HEK293T (cell line): Measurements from ENCODE around the gene BIRC5.
"Not testable (repeated sequence)": the region's sequence is repeated elsewhere in the genome, so short reads cannot be mapped to it uniquely, and the experiment has no call there.

Experiments used
- CTCF ChIA-PET: fragments of 350-600 bp; formaldehyde crosslinking; extraction: SDS; loops from one replicate; lab custom pipeline; 2021; ENCODE audit warnings: antibody characterized with exemption, inconsistent platforms; lab: Yijun Ruan, JAX
- POLR2A ChIA-PET: fragments of 350-600 bp; formaldehyde crosslinking; extraction: SDS; loops from one replicate; lab custom pipeline; 2020; ENCODE audit warnings: antibody characterized with exemption, inconsistent platforms; lab: Yijun Ruan, JAX
- DNase-seq: peaks from one replicate; pipeline ENCODE4 v3.0.0; 2012; ENCODE audit warnings: mixed read lengths; ENCODE audit errors: extremely low spot score
- ARNT ChIP-seq: fragments of 450-650 bp; IDR thresholded peaks from 2 replicates; pipeline ENCODE4 v1.6.1; 2017; ENCODE audit warnings: mild to moderate bottlenecking
- BHLHE40 ChIP-seq: fragments of 450-650 bp; IDR thresholded peaks from 2 replicates; pipeline ENCODE4 v1.6.1; 2016; ENCODE audit warnings: mild to moderate bottlenecking, moderate library complexity, borderline replicate concordance
- CTBP1 ChIP-seq: fragments of 450-650 bp; IDR thresholded peaks from 2 replicates; pipeline ENCODE4 v1.6.1; 2016; ENCODE audit warnings: borderline replicate concordance
- ELF4 ChIP-seq: fragments of 450-650 bp; IDR thresholded peaks from 2 replicates; pipeline ENCODE4 v1.6.1; 2017; ENCODE audit warnings: antibody characterized with exemption
- FOXA1 ChIP-seq: fragments of 450-650 bp; IDR thresholded peaks from 2 replicates; pipeline ENCODE4 v1.6.1; 2016; ENCODE audit warnings: mild to moderate bottlenecking
- FOXK2 ChIP-seq: fragments of 450-650 bp; IDR thresholded peaks from 2 replicates; pipeline ENCODE4 v1.6.1; 2016; ENCODE audit warnings: mild to moderate bottlenecking
- FOXM1 ChIP-seq: fragments of 450-650 bp; IDR thresholded peaks from 2 replicates; pipeline ENCODE4 v1.6.1; 2017; ENCODE audit warnings: mild to moderate bottlenecking, borderline replicate concordance
- HDGF ChIP-seq: fragments of 450-650 bp; IDR thresholded peaks from 2 replicates; pipeline ENCODE4 v1.6.1; 2017; ENCODE audit warnings: antibody characterized with exemption, borderline replicate concordance
- L3MBTL2 ChIP-seq: fragments of 450-650 bp; conservative IDR thresholded peaks from 2 replicates; pipeline ENCODE4 v1.6.1; 2016; ENCODE audit warnings: mild to moderate bottlenecking
- LEF1 ChIP-seq: fragments of 450-650 bp; IDR thresholded peaks from 2 replicates; pipeline ENCODE4 v1.6.1; 2017; ENCODE audit warnings: mild to moderate bottlenecking, borderline replicate concordance
- NFRKB ChIP-seq: fragments of 450-650 bp; IDR thresholded peaks from 2 replicates; pipeline ENCODE4 v1.6.1; 2016; ENCODE audit warnings: mild to moderate bottlenecking, moderate library complexity
- SP1 ChIP-seq: fragments of 450-650 bp; IDR thresholded peaks from 2 replicates; pipeline ENCODE4 v1.6.1; 2017
- SUZ12 ChIP-seq: fragments of 450-650 bp; IDR thresholded peaks from 2 replicates; pipeline ENCODE4 v1.6.1; 2016; ENCODE audit warnings: mild to moderate bottlenecking
- TARDBP ChIP-seq: fragments of 450-650 bp; IDR thresholded peaks from 2 replicates; pipeline ENCODE4 v1.6.1; 2016
- ZNF384 ChIP-seq: fragments of 450-650 bp; IDR thresholded peaks from 2 replicates; pipeline ENCODE4 v1.6.1; 2016
- TF ChIP-seq, protein P1 (sequence below): fragments of 450-650 bp; IDR thresholded peaks from 2 replicates; pipeline ENCODE4 v1.6.1; 2016

BIRC5 gene

DNA sequence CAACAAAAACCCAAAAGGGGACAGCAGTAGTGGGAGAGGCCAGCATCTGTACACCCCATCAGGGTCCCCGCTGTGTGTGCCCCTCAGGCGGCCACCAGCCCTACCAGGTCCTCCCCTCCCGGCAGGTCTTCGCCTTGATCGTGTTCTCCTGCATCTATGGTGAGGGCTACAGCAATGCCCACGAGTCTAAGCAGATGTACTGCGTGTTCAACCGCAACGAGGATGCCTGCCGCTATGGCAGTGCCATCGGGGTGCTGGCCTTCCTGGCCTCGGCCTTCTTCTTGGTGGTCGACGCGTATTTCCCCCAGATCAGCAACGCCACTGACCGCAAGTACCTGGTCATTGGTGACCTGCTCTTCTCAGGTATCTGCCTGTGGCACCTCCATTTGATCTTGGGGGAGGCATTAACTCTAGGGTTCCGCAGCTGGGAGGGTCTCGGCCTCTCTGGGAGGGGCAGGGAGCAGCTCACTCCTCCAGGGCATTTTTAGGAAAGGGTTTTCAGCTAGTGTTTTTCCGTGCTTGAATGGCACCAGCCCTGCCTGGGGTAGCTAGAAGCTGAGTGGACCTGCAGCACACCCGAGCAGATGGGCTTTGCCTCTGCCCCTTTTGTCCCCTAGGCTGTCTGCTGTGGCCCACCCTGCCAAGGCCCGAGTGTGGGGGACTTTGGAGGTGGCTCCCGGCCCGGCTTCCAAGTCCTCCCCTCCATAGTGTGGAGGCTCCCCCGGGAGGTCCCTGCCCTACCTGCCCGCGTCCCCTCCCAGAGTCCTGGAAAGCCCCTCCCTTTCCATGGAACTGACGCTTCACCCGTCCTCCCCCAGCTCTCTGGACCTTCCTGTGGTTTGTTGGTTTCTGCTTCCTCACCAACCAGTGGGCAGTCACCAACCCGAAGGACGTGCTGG, 43.1 kb upstream of the BIRC5 start:
- no peak for DNase-seq
- TF ChIP-seq FOXM1 (no peak), SUZ12 (no peak), LEF1 (no peak), FOXA1 (no peak), L3MBTL2 (no peak), BHLHE40 (no peak), CTBP1 (no peak), SP1 (no peak), ZNF384 (no peak), NFRKB (no peak), FOXK2 (no peak)
- TF ChIP-seq, protein P1, sequence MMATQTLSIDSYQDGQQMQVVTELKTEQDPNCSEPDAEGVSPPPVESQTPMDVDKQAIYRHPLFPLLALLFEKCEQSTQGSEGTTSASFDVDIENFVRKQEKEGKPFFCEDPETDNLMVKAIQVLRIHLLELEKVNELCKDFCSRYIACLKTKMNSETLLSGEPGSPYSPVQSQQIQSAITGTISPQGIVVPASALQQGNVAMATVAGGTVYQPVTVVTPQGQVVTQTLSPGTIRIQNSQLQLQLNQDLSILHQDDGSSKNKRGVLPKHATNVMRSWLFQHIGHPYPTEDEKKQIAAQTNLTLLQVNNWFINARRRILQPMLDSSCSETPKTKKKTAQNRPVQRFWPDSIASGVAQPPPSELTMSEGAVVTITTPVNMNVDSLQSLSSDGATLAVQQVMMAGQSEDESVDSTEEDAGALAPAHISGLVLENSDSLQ: no peak
- ChIA-PET CTCF (no interaction called here), POLR2A (interaction anchor here (0.9 to 4.0 kb wide), 2 partner anchors 16 to 33 kb away, joined by 4 to 31 read pairs; partner anchors contain the start of genes AFMID and TK1)

- ChIA-PET CTCF (interaction anchor here (0.6 kb wide), 1 partner anchor 804 kb away, joined by 9 read pairs; no protein-coding TSS in a partner anchor), POLR2A (interaction anchor here (1.0 to 4.0 kb wide), 2 partner anchors 15 to 51 kb away, joined by 3 to 31 read pairs; partner anchors contain the start of genes AFMID and TK1)
- DNase-seq: not testable (repeated sequence)
These were observed 42.3 kb upstream of the BIRC5 start for GRCh38 chr17:78171591-78172248.

- ChIA-PET POLR2A (interaction anchor here (1.0 to 4.0 kb wide), 4 partner anchors 14 to 52 kb away, joined by 3 to 31 read pairs (median 16); partner anchors contain the start of genes AFMID and TK1), CTCF (interaction anchor here (0.6 kb wide), 1 partner anchor 803 kb away, joined by 9 read pairs; no protein-coding TSS in a partner anchor)
- no peak for TF ChIP-seq FOXM1
- no peak for TF ChIP-seq BHLHE40
- no peak for TF ChIP-seq FOXA1
- no peak for TF ChIP-seq ELF4
- no peak for TF ChIP-seq NFRKB
- TF ChIP-seq SUZ12: no peak
- no peak for TF ChIP-seq L3MBTL2
- TF ChIP-seq ZNF384: no peak
- TF ChIP-seq, protein P1: no peak
- no peak for TF ChIP-seq FOXK2
- TF ChIP-seq TARDBP: no peak
- no peak for TF ChIP-seq ARNT
- TF ChIP-seq SP1: no peak
- no peak for TF ChIP-seq HDGF
- no peak for TF ChIP-seq LEF1
- TF ChIP-seq CTBP1: no peak
- no peak for DNase-seq
These were observed 41.6 kb upstream of the BIRC5 start for GRCh38 chr17:78172249-78173051.

DNA sequence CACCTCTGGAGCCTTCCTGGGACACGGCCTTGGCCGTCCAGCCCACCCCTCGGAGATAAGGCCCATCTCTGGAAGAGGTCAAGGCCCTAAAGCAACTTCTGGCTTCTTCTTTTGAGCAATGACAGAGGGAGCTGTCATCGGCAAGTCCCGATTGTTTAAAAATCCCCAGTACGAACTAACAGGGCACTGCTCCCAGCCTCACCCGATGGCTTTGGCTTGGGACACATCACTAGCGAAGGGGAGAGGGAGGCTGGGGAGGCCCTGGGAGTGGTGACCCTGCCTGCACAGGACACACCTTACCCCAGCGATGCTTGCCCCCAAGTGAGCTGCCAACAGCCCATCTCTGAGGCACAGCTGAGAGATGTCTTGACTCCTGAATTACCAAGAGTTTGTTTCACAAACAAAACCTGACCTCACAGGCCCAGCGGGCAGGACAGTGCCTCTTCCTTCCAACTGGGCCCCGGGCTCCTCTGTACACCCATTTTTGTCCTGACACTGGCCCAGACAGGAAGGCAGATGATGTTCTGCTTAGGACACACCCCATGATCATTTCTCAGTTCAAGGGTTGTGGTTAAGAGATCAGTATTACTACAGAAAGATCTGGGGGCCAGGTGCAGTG, 40.8 kb upstream of the BIRC5 start:
- POLR2A ChIA-PET: interaction anchor here (1.1 to 3.4 kb wide), 3 partner anchors 13 to 33 kb away, joined by 4 to 24 read pairs (median 7); partner anchors contain the start of genes AFMID and TK1
- CTCF ChIA-PET: no interaction called here

More for the DNA sequence above, 40.8 kb upstream of the BIRC5 start:
- DNase-seq: no peak
- TF ChIP-seq HDGF: no peak
- TF ChIP-seq BHLHE40: no peak
- no peak for TF ChIP-seq ARNT
- TF ChIP-seq NFRKB: no peak
- no peak for TF ChIP-seq ZNF384
- no peak for TF ChIP-seq FOXA1
- no peak for TF ChIP-seq SP1
- no peak for TF ChIP-seq TARDBP
- no peak for TF ChIP-seq LEF1
- TF ChIP-seq, protein P1: no peak
- no peak for TF ChIP-seq FOXM1
- TF ChIP-seq SUZ12: no peak
- no peak for TF ChIP-seq ELF4
